Prostate gland (tissue), 2 donors: ENCODE measurements around the gene RRAD. TPM values are rescaled to one million over a fixed set of nuclear protein-coding genes. Genes with fewer than 3 reads are reported as not detected.

ENCODE experiments used
- DNase-seq: peaks from one replicate; pipeline ENCODE4 v3.0.0-alpha.2; 2019; ENCODE audit warnings: low spot score
- H3K27ac ChIP-seq, 2 donors: fragments of 200-600 bp; sonication (generic); 2 replicates each; pipeline ENCODE4 v1.5.1; 2017 to 2019
- H3K27me3 ChIP-seq: fragments of 200-600 bp; sonication (generic); replicated peaks from 2 replicates; pipeline ENCODE4 v1.5.1; 2019; ENCODE audit not compliant: insufficient read depth
- H3K36me3 ChIP-seq, 2 donors: fragments of 200-600 bp; sonication (generic); 1 replicate in 1 of 2; 2 replicates in 1 of 2; pipeline versions ENCODE4 v1.5.1 to v1.8.1; 2017 to 2019
- H3K4me1 ChIP-seq: fragments of 200-600 bp; sonication (generic); replicated peaks from 2 replicates; pipeline ENCODE4 v1.5.1; 2019
- H3K4me3 ChIP-seq, 2 donors: fragments of 200-600 bp; sonication (generic); 2 replicates each; pipeline ENCODE4 v1.5.1; 2017 to 2019
- H3K9me3 ChIP-seq: fragments of 200-600 bp; sonication (generic); 2 replicates; pipeline ENCODE4 v1.5.1; 2017
- CTCF ChIP-seq, 4 experiments: fragments of 200-600 bp in 2 of 4; fragments of 450-650 bp in 2 of 4; sonication (generic) in 2 of 4; IDR thresholded peaks; 1 replicate in 3 of 4; 2 replicates in 1 of 4; pipeline ENCODE4 v1.5.1; 2016 to 2019; ENCODE audit warnings: antibody characterized with exemption in 4 of 4, mild to moderate bottlenecking in 2 of 4, moderate library complexity in 2 of 4
- POLR2A ChIP-seq: fragments of 450-650 bp; IDR thresholded peaks from one replicate; pipeline ENCODE4 v1.6.1; 2016; ENCODE audit warnings: antibody characterized with exemption, mild to moderate bottlenecking
- POLR2AphosphoS5 ChIP-seq: sonication (generic); formaldehyde crosslinking; IDR thresholded peaks from one replicate; pipeline ENCODE4 v1.6.1; 2017; ENCODE audit warnings: antibody characterized with exemption
- WGBS: methylation state at CpG from one replicate; pipeline ENCODE4 v1.1.5; 2018; 5-methylcytosine and 5-hydroxymethylcytosine counted together
- intact Hi-C: fragments of 100-400 bp; cut with DNase I; formaldehyde crosslinking; loops from one replicate; pipeline ENCODE4 v1.14.2; 2022
- total RNA-seq, 2 donors: library from RNA; depleted of rRNA; stranded (reverse); fragments of >200 nt; gene quantifications; one replicate each; pipeline ENCODE4 v1.1.0, GENCODE V29; 2016

RRAD gene
- total RNA-seq, 2 donors from 2014 or later: 17.0 to 37.0 TPM

GRCh38 chr16:66888647-66889615 is 36.4 kb downstream of the RRAD start:
- Histone ChIP-seq H3K36me3 (peaks cover 0 to 5% of the 10 kb centered on the region in 2 donors), H3K9me3 (no peaks in the 10 kb centered on the region), H3K4me3 (no peak overlapping the region), H3K27ac (no peak overlapping the region), H3K27me3 (no peaks in the 10 kb centered on the region), H3K4me1 (no peaks in the 10 kb centered on the region)
- intact Hi-C loops: no loop called here
- no peak for DNase-seq
- WGBS: 92% methylated on average over 6 of the region's 6 CpGs
- no peak for TF ChIP-seq POLR2AphosphoS5
- no peak for TF ChIP-seq CTCF (IDR thresholded peaks at IDR 0.05)
- TF ChIP-seq POLR2A: no peak

- intact Hi-C loops: no loop called here
- no peak for DNase-seq
- Histone ChIP-seq H3K4me1 (no peaks in the 10 kb centered on the region), H3K36me3 (peaks cover 0 to 5% of the 10 kb centered on the region in 2 donors), H3K27ac (no peak overlapping the region), H3K4me3 (no peak overlapping the region), H3K27me3 (no peaks in the 10 kb centered on the region), H3K9me3 (no peaks in the 10 kb centered on the region)
- TF ChIP-seq POLR2AphosphoS5 (no peak), POLR2A (no peak), CTCF (IDR thresholded peaks at IDR 0.05) (no peak)
- 66% methylated on average over 3 of the region's 3 CpGs for WGBS
These were observed 38.4 kb downstream of the RRAD start for GRCh38 chr16:66886914-66887313.

DNA sequence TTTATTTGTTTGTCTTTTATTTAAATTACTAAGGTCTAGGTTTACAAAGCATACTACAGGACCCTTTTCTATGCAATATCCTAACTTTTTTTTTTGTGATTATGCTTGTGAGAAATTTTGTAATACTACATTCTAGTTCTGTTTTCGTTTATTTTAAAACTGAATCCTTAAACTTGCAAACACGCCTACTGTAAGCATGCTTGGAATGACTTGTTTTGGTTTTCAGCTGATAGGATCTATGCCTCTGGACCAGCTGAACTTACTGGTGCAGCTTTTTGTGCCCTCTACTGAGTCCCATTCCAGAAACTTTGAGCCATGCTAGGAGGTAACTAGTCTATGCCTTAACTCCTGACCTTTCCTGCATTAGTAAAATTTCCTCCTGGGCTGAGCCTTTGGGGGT is 39.0 kb downstream of the RRAD start:
- Histone ChIP-seq H3K9me3 (no peaks in the 10 kb centered on the region), H3K27me3 (no peaks in the 10 kb centered on the region), H3K4me3 (no peak overlapping the region), H3K27ac (no peak overlapping the region), H3K4me1 (no peaks in the 10 kb centered on the region), H3K36me3 (peaks cover 0 to 5% of the 10 kb centered on the region in 2 donors)
- intact Hi-C loops: no loop called here
- no peak for DNase-seq
- TF ChIP-seq POLR2A (no peak), POLR2AphosphoS5 (no peak), CTCF (IDR thresholded peaks at IDR 0.05) (no peak)
- 29% methylated on average over 2 of the region's 2 CpGs for WGBS

GRCh38 chr16:66885491-66885890 is 39.8 kb downstream of the RRAD start:
- Histone ChIP-seq H3K4me1 (no peaks in the 10 kb centered on the region), H3K27me3 (no peaks in the 10 kb centered on the region), H3K4me3 (no peak overlapping the region), H3K36me3 (peaks cover 0 to 5% of the 10 kb centered on the region in 2 donors), H3K9me3 (no peaks in the 10 kb centered on the region), H3K27ac (no peak overlapping the region)
- 91% methylated on average over 12 of the region's 12 CpGs for WGBS
- TF ChIP-seq CTCF (IDR thresholded peaks at IDR 0.05): no peak
- no peak for TF ChIP-seq POLR2A
- no peak for TF ChIP-seq POLR2AphosphoS5
- intact Hi-C loops: no loop called here
- DNase-seq: no peak

DNA sequence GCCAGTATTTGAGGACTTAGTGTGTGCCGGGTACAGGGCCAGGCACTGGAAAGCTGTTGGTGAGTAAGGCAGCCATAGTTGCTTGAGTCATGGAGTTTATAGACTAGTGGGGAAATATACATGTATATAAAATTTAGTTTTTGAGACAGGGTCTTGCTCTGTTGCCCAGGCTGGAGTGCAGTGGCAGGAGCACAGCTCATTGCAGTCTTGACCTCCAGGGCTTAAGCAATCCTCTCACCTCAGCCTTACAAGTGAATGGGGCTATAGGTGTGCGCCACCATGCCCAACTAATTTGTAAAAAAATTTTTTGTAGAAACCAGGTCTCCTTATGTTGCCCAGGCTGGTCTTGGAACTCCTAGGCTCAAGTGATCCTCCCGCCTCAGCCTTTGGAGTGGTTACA is 42.6 kb downstream of the RRAD start:
- no peak for DNase-seq
- H3K4me1 ChIP-seq: no peaks in the 10 kb centered on the region
- no peak overlapping the region for H3K4me3 ChIP-seq
- H3K9me3 ChIP-seq: no peaks in the 10 kb centered on the region
- H3K36me3 ChIP-seq: peaks cover 0 to 5% of the 10 kb centered on the region in 2 donors
- TF ChIP-seq POLR2AphosphoS5: no peak
- TF ChIP-seq POLR2A: no peak
- no peak for TF ChIP-seq CTCF (IDR thresholded peaks at IDR 0.05)
- H3K27ac ChIP-seq: no peak overlapping the region
- WGBS: 98% methylated on average over 3 of the region's 3 CpGs
- H3K27me3 ChIP-seq: no peaks in the 10 kb centered on the region
- intact Hi-C loops: no loop called here
